Transverse colon (tissue), 4 donors: ENCODE results near the gene GFPT2. TPM values are rescaled to one million over a fixed set of nuclear protein-coding genes. Genes with fewer than 3 reads are reported as not detected.

ENCODE experiments used
- DNase-seq: peaks from one replicate; pipeline ENCODE4 v3.0.0-alpha.2; 2019
- H3K27ac ChIP-seq, 4 donors: fragments of 200-600 bp; sonication (generic); 2 replicates each; pipeline ENCODE4 v1.5.1; 2016 to 2018; ENCODE audit warnings: inconsistent platforms in 4 of 4
- H3K27me3 ChIP-seq: fragments of 200-600 bp; sonication (generic); 2 replicates; pipeline ENCODE4 v1.5.1; 2017; ENCODE audit warnings: inconsistent platforms
- H3K36me3 ChIP-seq, 4 donors: fragments of 200-600 bp; sonication (generic); 2 replicates each; pipeline ENCODE4 v1.5.1; 2017 to 2019; ENCODE audit warnings: inconsistent platforms in 4 of 4
- H3K4me1 ChIP-seq, 4 donors: fragments of 200-600 bp; sonication (generic); 2 replicates each; pipeline ENCODE4 v1.5.1; 2017 to 2020; ENCODE audit warnings: inconsistent platforms in 4 of 4
- H3K4me3 ChIP-seq, 4 donors: fragments of 200-600 bp; sonication (generic); 1 replicate in 1 of 4; 2 replicates in 3 of 4; pipeline versions ENCODE4 v1.5.1 to v1.6.1; 2017 to 2019; ENCODE audit warnings: inconsistent platforms in 4 of 4
- H3K9me3 ChIP-seq, 2 donors: fragments of 200-600 bp; sonication (generic); 2 replicates each; pipeline ENCODE4 v1.5.1; 2017 to 2019; ENCODE audit warnings: inconsistent platforms in 2 of 2
- CTCF ChIP-seq, 5 experiments: fragments of 200-600 bp in 3 of 5; fragments of 450-650 bp in 2 of 5; sonication (generic) in 3 of 5; IDR thresholded peaks; 1 replicate in 2 of 5; 2 replicates in 3 of 5; pipeline ENCODE4 v1.5.1; 2016 to 2017; ENCODE audit warnings: antibody characterized with exemption in 5 of 5, inconsistent platforms in 3 of 5, mild to moderate bottlenecking in 2 of 5, moderate library complexity in 1 of 5
- EP300 ChIP-seq: sonication (generic); formaldehyde crosslinking; IDR thresholded peaks from one replicate; pipeline ENCODE4 v1.6.1; 2017; ENCODE audit warnings: antibody characterized with exemption, low read depth
- POLR2A ChIP-seq: fragments of 450-650 bp; IDR thresholded peaks from one replicate; pipeline ENCODE4 v1.6.1; 2016; ENCODE audit warnings: antibody characterized with exemption, mild to moderate bottlenecking, moderate library complexity
- POLR2AphosphoS5 ChIP-seq, 3 donors: sonication (generic); formaldehyde crosslinking; IDR thresholded peaks; one replicate each; pipeline ENCODE4 v1.6.1; 2016; ENCODE audit warnings: antibody characterized with exemption in 3 of 3
- WGBS, 2 donors: methylation state at CpG; one replicate each; pipeline ENCODE4 v1.1.5; 2018; ENCODE audit warnings: low coverage in 1 of 2; 5-methylcytosine and 5-hydroxymethylcytosine counted together
- in situ Hi-C, 4 donors: fragments of 200-750 bp; cut with MboI; loops; one replicate each; pipeline versions ENCODE4 v1.15.0 to v1.15.1; 2017; ENCODE audit warnings: low sequenced_read_pairs in 3 of 4, low pct_ligation_motif_present in 1 of 4, low pct_unique_long_range_greater_than_20kb in 1 of 4
- intact Hi-C: fragments of 100-400 bp; cut with DNase I; formaldehyde crosslinking; loops from one replicate; pipeline ENCODE4 v1.15.1; 2023; ENCODE audit warnings: low total_unique reads
- total RNA-seq, 4 donors: library from RNA; depleted of rRNA; stranded (reverse); fragments of >200 nt; gene quantifications; one replicate each; pipeline ENCODE4 v1.1.0, GENCODE V29; 2016

The GFPT2 gene
- total RNA-seq, 4 donors from 2014 or later = 5.9 to 47.4 (median 11.2) TPM

DNA sequence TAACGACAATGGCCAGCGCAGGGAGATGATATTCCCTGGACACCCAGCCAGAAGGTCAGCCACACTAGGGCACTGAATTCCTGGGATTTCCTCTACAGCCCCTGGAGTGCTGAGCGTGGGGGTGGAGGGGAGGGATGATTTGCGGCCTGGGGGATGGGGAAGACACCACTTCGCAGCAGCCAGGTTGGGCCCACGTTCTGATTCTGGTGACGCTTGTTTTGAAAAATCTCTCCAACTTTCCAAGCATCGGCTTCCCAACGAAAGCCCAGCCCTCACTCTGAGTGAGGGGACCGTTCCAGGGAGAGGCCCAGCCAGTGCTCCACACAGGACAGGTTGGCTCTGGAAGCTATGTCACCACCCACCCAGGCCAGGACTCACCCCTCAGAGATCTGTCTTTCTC lies 5.4 kb downstream of the GFPT2 start:
- H3K4me1 ChIP-seq = peaks cover 0 to 14% (median 6%) of the 10 kb centered on the region in 4 donors
- no peak overlapping the region for H3K4me3 ChIP-seq
- intact Hi-C loops (no loop called here), in situ Hi-C loops (no loop called here)
- 86% methylated on average over 10 of the region's 10 CpGs; no CpG with 5 or more reads in 1 of the 2 donors for WGBS, 2 donors
- no peak for TF ChIP-seq EP300
- no peak for TF ChIP-seq POLR2A
- TF ChIP-seq CTCF (IDR thresholded peaks at IDR 0.05) = no peak
- no peak for TF ChIP-seq POLR2AphosphoS5 (IDR thresholded peaks at IDR 0.05)
- no peaks in the 10 kb centered on the region for H3K9me3 ChIP-seq
- H3K27ac ChIP-seq = no peak overlapping the region
- no peak for DNase-seq
- H3K27me3 ChIP-seq = peaks cover 32% of the 10 kb centered on the region
- no peaks in the 10 kb centered on the region for H3K36me3 ChIP-seq

- no peak overlapping the region for H3K27ac ChIP-seq
- intact Hi-C loops = no loop called here
- 97% methylated on average over 14 of the region's 14 CpGs; no CpG with 5 or more reads in 1 of the 2 donors for WGBS, 2 donors
- no peak overlapping the region for H3K4me3 ChIP-seq
- TF ChIP-seq EP300 = no peak
- no peak for TF ChIP-seq POLR2AphosphoS5 (IDR thresholded peaks at IDR 0.05)
- TF ChIP-seq CTCF (IDR thresholded peaks at IDR 0.05) = no peak
- no peak for TF ChIP-seq POLR2A
- H3K9me3 ChIP-seq = no peaks in the 10 kb centered on the region
- in situ Hi-C loops = no loop called here
- H3K27me3 ChIP-seq = peaks cover 19% of the 10 kb centered on the region
- H3K4me1 ChIP-seq = peaks cover 0 to 9% (median 2%) of the 10 kb centered on the region in 4 donors
- no peak for DNase-seq
- no peaks in the 10 kb centered on the region for H3K36me3 ChIP-seq
These were observed 6.8 kb downstream of the GFPT2 start for GRCh38 chr5:180346358-180346757.

- TF ChIP-seq EP300 (no peak), CTCF (IDR thresholded peaks at IDR 0.05) (no peak), POLR2A (no peak), POLR2AphosphoS5 (IDR thresholded peaks at IDR 0.05) (no peak)
- H3K9me3 ChIP-seq = no peaks in the 10 kb centered on the region
- DNase-seq = no peak
- WGBS, 2 donors = 93% methylated on average over 8 of the region's 8 CpGs; no CpG with 5 or more reads in 1 of the 2 donors
- in situ Hi-C loops = no loop called here
- H3K27me3 ChIP-seq = peaks cover 14% of the 10 kb centered on the region
- no peak overlapping the region for H3K4me3 ChIP-seq
- peaks cover 0 to 9% (median 2%) of the 10 kb centered on the region in 4 donors for H3K4me1 ChIP-seq
- no peaks in the 10 kb centered on the region for H3K36me3 ChIP-seq
- H3K27ac ChIP-seq = no peak overlapping the region
- intact Hi-C loops = no loop called here
These were observed 7.4 kb downstream of the GFPT2 start for GRCh38 chr5:180345781-180346180.

GRCh38 chr5:180345186-180345585 lies 8.0 kb downstream of the GFPT2 start:
- no peak for TF ChIP-seq POLR2AphosphoS5 (IDR thresholded peaks at IDR 0.05)
- TF ChIP-seq EP300 = no peak
- TF ChIP-seq POLR2A = no peak
- TF ChIP-seq CTCF (IDR thresholded peaks at IDR 0.05) = no peak
- intact Hi-C loops (no loop called here), in situ Hi-C loops (no loop called here)
- Histone ChIP-seq H3K36me3 (no peaks in the 10 kb centered on the region), H3K4me3 (no peak overlapping the region), H3K27ac (no peak overlapping the region), H3K4me1 (peaks cover 0 to 9% (median 2%) of the 10 kb centered on the region in 4 donors), H3K9me3 (no peaks in the 10 kb centered on the region), H3K27me3 (peaks cover 8% of the 10 kb centered on the region)
- DNase-seq = no peak
- 81 to 93% methylated on average over 4 to 8 of the region's 8 CpGs for WGBS, 2 donors
